ENCODE measurements around the gene TMC4. TPM values are rescaled to one million over a fixed set of nuclear protein-coding genes. Genes with fewer than 3 reads are reported as not detected.
A peak's percentile ranks its signal among the peaks of the same experiment; 100 is the strongest.

The TMC4 gene
- total and polyA plus RNA-seq, 2 donors (not counting 1 experiment from before 2014, with no cell fraction given), result 0.25 to 0.33 TPM

DNA sequence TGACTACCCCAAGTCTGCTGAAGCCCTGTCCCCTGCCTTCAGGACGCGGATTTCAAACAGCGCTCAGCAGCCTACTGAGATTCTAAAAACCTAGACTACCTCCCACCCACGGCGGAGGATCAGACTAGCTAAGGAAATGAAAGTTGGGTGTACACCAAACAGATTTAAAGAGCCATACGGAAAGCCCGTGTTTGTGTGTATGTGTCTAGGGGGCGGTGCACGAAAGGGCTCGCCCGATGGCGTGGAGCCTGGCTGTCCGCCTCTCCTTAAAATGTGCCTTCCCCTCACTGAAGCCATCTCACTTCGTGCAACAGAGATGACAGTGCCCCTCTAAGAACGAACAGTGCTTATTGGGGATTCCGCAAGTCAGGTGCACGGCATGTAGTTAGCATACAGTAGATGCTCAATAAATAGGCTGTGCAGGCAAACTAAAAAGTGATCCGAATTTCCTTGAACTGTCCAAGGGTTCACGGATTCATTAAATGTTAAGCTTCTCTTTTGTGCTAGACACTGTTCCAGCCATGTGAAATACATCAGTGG lies 14.1 kb downstream of the TMC4 start:
- DNase-seq (ENCODE audit: low read depth in 2 of 2), result no peak
- H3K79me2 ChIP-seq (ENCODE audit: control insufficient read depth, insufficient read depth, low read length), result peaks cover 8% of the 10 kb centered on the region
- H3K27me3 ChIP-seq (ENCODE audit: control insufficient read depth, insufficient read depth, low read length), result no peaks in the 10 kb centered on the region
- H4K20me1 ChIP-seq (ENCODE audit: control insufficient read depth, extremely low read depth, insufficient read depth, low read length), result no peaks in the 10 kb centered on the region
- peak overlapping the region; percentile 99 for H3K9ac ChIP-seq (ENCODE audit: insufficient read depth, low read length)
- peak overlapping the region; percentile 98 for H3K27ac ChIP-seq (ENCODE audit: insufficient read depth, low read length)
- peak overlapping the region; percentile 92 for H2AFZ ChIP-seq (ENCODE audit: low read length)
- peak overlapping the region; percentile 67 to 98 (median 93) for H3K4me3 ChIP-seq (replicated peaks in 1 of 4; ENCODE audit: control extremely low read depth in 1 of 4, insufficient read depth in 1 of 4, low read depth in 3 of 4, low read length in 4 of 4)
- no peaks in the 10 kb centered on the region for H3K9me3 ChIP-seq (ENCODE audit: control insufficient read depth, insufficient read depth, low read depth, low read length)
- peaks cover 16% of the 10 kb centered on the region for H3K4me1 ChIP-seq (ENCODE audit: control insufficient read depth, extremely low read depth, insufficient read depth, low read length)
- peaks cover 21% of the 10 kb centered on the region for H3K36me3 ChIP-seq (ENCODE audit: control insufficient read depth, insufficient read depth, low read length)
- TF ChIP-seq, protein P1, sequence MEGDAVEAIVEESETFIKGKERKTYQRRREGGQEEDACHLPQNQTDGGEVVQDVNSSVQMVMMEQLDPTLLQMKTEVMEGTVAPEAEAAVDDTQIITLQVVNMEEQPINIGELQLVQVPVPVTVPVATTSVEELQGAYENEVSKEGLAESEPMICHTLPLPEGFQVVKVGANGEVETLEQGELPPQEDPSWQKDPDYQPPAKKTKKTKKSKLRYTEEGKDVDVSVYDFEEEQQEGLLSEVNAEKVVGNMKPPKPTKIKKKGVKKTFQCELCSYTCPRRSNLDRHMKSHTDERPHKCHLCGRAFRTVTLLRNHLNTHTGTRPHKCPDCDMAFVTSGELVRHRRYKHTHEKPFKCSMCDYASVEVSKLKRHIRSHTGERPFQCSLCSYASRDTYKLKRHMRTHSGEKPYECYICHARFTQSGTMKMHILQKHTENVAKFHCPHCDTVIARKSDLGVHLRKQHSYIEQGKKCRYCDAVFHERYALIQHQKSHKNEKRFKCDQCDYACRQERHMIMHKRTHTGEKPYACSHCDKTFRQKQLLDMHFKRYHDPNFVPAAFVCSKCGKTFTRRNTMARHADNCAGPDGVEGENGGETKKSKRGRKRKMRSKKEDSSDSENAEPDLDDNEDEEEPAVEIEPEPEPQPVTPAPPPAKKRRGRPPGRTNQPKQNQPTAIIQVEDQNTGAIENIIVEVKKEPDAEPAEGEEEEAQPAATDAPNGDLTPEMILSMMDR (conservative IDR thresholded peaks at IDR 0.05 in 1 of 2, IDR thresholded peaks at IDR 0.05 in 1 of 2; ENCODE audit: low read depth in 1 of 2, low read length in 2 of 2), result no peak
- TF ChIP-seq EZH2 (IDR thresholded peaks at IDR 0.05; ENCODE audit: low read length, missing control alignments), result no peak
- peak overlapping the region; percentile 97 for H3K4me2 ChIP-seq (ENCODE audit: extremely low read depth, insufficient read depth, low read length)

DNA sequence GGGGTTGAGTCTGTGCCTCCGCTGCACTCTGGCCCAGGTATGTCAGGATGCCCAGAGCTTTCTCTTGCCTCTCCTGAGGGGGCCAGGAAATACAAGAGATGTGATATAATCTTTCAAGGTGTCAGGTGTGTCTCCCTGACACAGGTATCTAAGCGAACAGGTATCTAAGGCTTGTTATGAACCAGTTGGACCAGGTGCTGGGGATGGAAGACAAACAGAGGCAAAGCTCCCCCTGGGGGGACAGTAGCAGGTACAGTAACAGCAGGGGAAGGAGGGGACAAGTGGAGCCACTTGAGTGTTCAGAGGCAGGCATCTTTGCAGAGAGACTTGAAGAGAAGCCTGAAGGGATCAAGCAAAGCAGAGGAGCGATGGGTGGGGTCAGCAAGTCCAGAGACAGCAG lies 16.0 kb downstream of the TMC4 start:
- no peaks in the 10 kb centered on the region for H3K27me3 ChIP-seq (ENCODE audit: control insufficient read depth, insufficient read depth, low read length)
- H3K36me3 ChIP-seq (ENCODE audit: control insufficient read depth, insufficient read depth, low read length), result peaks cover 37% of the 10 kb centered on the region
- DNase-seq (ENCODE audit: low read depth in 2 of 2), result no peak
- no peak overlapping the region for H2AFZ ChIP-seq (ENCODE audit: low read length)
- no peaks in the 10 kb centered on the region for H4K20me1 ChIP-seq (ENCODE audit: control insufficient read depth, extremely low read depth, insufficient read depth, low read length)
- H3K79me2 ChIP-seq (ENCODE audit: control insufficient read depth, insufficient read depth, low read length), result peaks cover 8% of the 10 kb centered on the region
- no peak overlapping the region for H3K9ac ChIP-seq (ENCODE audit: insufficient read depth, low read length)
- peaks cover 22% of the 10 kb centered on the region for H3K4me1 ChIP-seq (ENCODE audit: control insufficient read depth, extremely low read depth, insufficient read depth, low read length)
- H3K9me3 ChIP-seq (ENCODE audit: control insufficient read depth, insufficient read depth, low read depth, low read length), result no peaks in the 10 kb centered on the region
- no peak overlapping the region for H3K4me3 ChIP-seq (replicated peaks in 1 of 4; ENCODE audit: control extremely low read depth in 1 of 4, insufficient read depth in 1 of 4, low read depth in 3 of 4, low read length in 4 of 4)
- TF ChIP-seq, protein P1 (conservative IDR thresholded peaks at IDR 0.05 in 1 of 2, IDR thresholded peaks at IDR 0.05 in 1 of 2; ENCODE audit: low read depth in 1 of 2, low read length in 2 of 2), result no peak
- TF ChIP-seq EZH2 (IDR thresholded peaks at IDR 0.05; ENCODE audit: low read length, missing control alignments), result no peak
- H3K27ac ChIP-seq (ENCODE audit: insufficient read depth, low read length), result no peak overlapping the region
- H3K4me2 ChIP-seq (ENCODE audit: extremely low read depth, insufficient read depth, low read length), result no peak overlapping the region

DNA sequence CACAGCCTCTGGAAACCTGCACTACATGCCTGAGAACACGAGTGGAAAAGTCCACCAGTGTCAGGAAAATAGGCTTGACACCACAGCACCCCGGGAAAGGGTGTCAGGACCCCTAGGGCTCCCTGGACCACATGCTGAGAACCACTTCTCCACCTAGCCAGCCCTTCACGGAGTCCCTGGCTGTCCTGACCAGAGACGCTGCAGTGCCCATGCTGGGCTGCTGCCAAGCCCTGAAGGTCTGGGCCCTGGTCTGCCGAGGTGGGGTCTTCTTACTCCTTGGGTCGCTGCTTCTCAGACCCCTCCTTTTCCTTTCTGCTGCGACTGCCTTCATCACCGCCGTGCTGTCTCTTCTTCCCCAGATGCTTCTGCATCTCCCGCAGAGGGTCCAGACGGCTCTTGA lies 16.5 kb downstream of the TMC4 start:
- TF ChIP-seq, protein P1 (conservative IDR thresholded peaks at IDR 0.05 in 1 of 2, IDR thresholded peaks at IDR 0.05 in 1 of 2; ENCODE audit: low read depth in 1 of 2, low read length in 2 of 2), result no peak
- no peak for TF ChIP-seq EZH2 (IDR thresholded peaks at IDR 0.05; ENCODE audit: low read length, missing control alignments)
- Histone ChIP-seq H3K4me1 (ENCODE audit: control insufficient read depth, extremely low read depth, insufficient read depth, low read length) (peaks cover 22% of the 10 kb centered on the region), H2AFZ (ENCODE audit: low read length) (no peak overlapping the region), H3K36me3 (ENCODE audit: control insufficient read depth, insufficient read depth, low read length) (peaks cover 40% of the 10 kb centered on the region), H3K27me3 (ENCODE audit: control insufficient read depth, insufficient read depth, low read length) (no peaks in the 10 kb centered on the region), H3K79me2 (ENCODE audit: control insufficient read depth, insufficient read depth, low read length) (peaks cover 8% of the 10 kb centered on the region), H3K4me2 (ENCODE audit: extremely low read depth, insufficient read depth, low read length) (no peak overlapping the region), H3K9me3 (ENCODE audit: control insufficient read depth, insufficient read depth, low read depth, low read length) (no peaks in the 10 kb centered on the region), H3K4me3 (replicated peaks in 1 of 4; ENCODE audit: control extremely low read depth in 1 of 4, insufficient read depth in 1 of 4, low read depth in 3 of 4, low read length in 4 of 4) (no peak overlapping the region), H4K20me1 (ENCODE audit: control insufficient read depth, extremely low read depth, insufficient read depth, low read length) (no peaks in the 10 kb centered on the region), H3K27ac (ENCODE audit: insufficient read depth, low read length) (no peak overlapping the region), H3K9ac (ENCODE audit: insufficient read depth, low read length) (no peak overlapping the region)
- no peak for DNase-seq (ENCODE audit: low read depth in 2 of 2)
